ENCODE measurements around the gene DLL1.
"Not testable (repeated sequence)": the region's sequence is repeated elsewhere in the genome, so short reads cannot be mapped to it uniquely, and the experiment has no call there.

The DLL1 gene

GRCh38 chr6:170290296-170291128 is at the start of gene DLL1:
DLL1 (minus strand) TSS chr6:170291078; CDS start chr6:170290139, 939 bp downstream.
- no peak for DNase-seq (ENCODE audit: low spot score)

- DNase-seq (ENCODE audit: low spot score), result not testable (repeated sequence)
Measured at GRCh38 chr6:170335199-170335598, 44.3 kb upstream of the DLL1 start.

GRCh38 chr6:170329321-170329720 is 38.4 kb upstream of the DLL1 start:
- no peak for DNase-seq (ENCODE audit: low spot score)

- no peak for DNase-seq (ENCODE audit: low spot score)
Measured at GRCh38 chr6:170317718-170318117, 26.8 kb upstream of the DLL1 start.

GRCh38 chr6:170317076-170317475 is 26.2 kb upstream of the DLL1 start:
- no peak for DNase-seq (ENCODE audit: low spot score)

GRCh38 chr6:170316071-170316470 is 25.2 kb upstream of the DLL1 start:
- no peak for DNase-seq (ENCODE audit: low spot score)

GRCh38 chr6:170314983-170315382 is 24.1 kb upstream of the DLL1 start:
- DNase-seq (ENCODE audit: low spot score), result no peak

- no peak for DNase-seq (ENCODE audit: low spot score)
Measured at GRCh38 chr6:170313716-170314295, 22.9 kb upstream of the DLL1 start.

GRCh38 chr6:170312876-170313275 is 22.0 kb upstream of the DLL1 start:
- DNase-seq (ENCODE audit: low spot score), result no peak

- DNase-seq (ENCODE audit: low spot score), result no peak
Measured at GRCh38 chr6:170311696-170312095, 20.8 kb upstream of the DLL1 start.

GRCh38 chr6:170308761-170309160 is 17.9 kb upstream of the DLL1 start:
- DNase-seq (ENCODE audit: low spot score), result peak; percentile 48

GRCh38 chr6:170307080-170307545 is 16.2 kb upstream of the DLL1 start:
- no peak for DNase-seq (ENCODE audit: low spot score)

- peak; percentile 95 for DNase-seq (ENCODE audit: low spot score)
Measured at GRCh38 chr6:170306324-170307079, 15.6 kb upstream of the DLL1 start, which contains the start of gene FAM120B. FAM120B (plus strand) TSS chr6:170306758; CDS start chr6:170317391, 10,633 bp downstream.

- no peak for DNase-seq (ENCODE audit: low spot score)
Measured at GRCh38 chr6:170305805-170306323, 15.0 kb upstream of the DLL1 start.

GRCh38 chr6:170301184-170301583 is 10.3 kb upstream of the DLL1 start:
- no peak for DNase-seq (ENCODE audit: low spot score)

GRCh38 chr6:170298688-170299087 is 7.8 kb upstream of the DLL1 start:
- DNase-seq (ENCODE audit: low spot score), result no peak

GRCh38 chr6:170297576-170298330 is 6.9 kb upstream of the DLL1 start:
- no peak for DNase-seq (ENCODE audit: low spot score)

- no peak for DNase-seq (ENCODE audit: low spot score)
Measured at GRCh38 chr6:170296746-170297575, 6.1 kb upstream of the DLL1 start.

- DNase-seq (ENCODE audit: low spot score), result no peak
Measured at GRCh38 chr6:170296423-170296745, 5.5 kb upstream of the DLL1 start.

- DNase-seq (ENCODE audit: low spot score), result no peak
Measured at GRCh38 chr6:170295510-170296422, 4.9 kb upstream of the DLL1 start.
